ENCODE measurements around the gene BMP5.

The BMP5 gene

DNA sequence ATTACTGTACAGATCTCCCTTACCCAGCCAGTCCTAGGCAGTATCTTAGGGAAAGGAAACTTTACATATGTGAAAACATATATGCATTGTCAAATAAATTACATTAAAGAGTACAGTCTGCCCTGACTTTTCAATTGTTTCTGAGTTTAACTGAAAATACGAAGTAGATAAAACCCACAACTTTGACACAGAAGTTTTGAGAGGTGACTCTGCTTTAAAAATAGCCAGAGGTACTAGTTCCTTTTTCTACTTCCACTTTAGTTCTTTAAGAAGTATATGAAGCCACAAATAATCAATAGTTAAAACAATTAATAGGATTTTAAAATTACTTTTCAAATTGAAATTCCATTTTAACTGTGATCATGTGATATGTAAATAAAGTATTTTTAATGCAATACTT lies 62.9 kb downstream of the BMP5 start:
- no peak for DNase-seq (ENCODE audit: low read depth, low spot score)

DNA sequence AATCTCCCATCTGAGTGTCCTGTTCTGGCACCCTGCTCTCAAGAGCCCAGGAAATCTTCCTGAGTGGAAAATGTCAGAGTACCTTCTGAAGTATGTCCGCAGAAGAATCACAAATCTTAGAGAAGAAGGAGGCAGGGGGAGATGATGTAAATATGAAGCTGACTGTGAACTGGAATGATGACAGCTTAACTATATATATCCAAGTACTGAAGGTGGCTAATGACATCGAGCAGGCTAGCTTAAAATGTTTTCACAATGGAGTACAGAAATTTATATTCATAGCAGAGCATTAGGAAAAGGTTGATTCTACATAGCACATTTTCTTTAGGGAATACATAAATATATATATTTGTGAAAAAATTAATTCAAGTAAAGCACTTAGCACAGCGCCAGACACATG lies 64.3 kb downstream of the BMP5 start:
- no peak for DNase-seq (ENCODE audit: low read depth, low spot score)

DNA sequence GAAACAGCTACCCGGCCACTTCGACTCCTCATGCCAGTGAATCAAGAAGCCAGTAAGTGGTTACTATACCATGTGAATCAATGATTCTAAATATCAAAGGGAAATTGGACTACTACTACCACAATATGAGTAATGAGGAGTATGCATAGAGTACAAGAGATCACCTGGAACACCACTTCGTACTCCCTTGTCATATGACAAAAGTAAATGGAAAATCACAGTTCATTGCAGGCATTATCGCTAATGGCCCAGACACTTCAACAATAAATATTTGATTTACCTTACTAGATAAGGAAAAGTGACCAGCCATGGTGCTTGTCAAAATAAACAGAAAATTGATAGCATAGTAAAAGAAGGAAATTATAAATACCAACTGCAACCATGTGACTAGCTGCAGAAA lies 73.1 kb downstream of the BMP5 start:
- DNase-seq (ENCODE audit: low read depth, low spot score): no peak

DNA sequence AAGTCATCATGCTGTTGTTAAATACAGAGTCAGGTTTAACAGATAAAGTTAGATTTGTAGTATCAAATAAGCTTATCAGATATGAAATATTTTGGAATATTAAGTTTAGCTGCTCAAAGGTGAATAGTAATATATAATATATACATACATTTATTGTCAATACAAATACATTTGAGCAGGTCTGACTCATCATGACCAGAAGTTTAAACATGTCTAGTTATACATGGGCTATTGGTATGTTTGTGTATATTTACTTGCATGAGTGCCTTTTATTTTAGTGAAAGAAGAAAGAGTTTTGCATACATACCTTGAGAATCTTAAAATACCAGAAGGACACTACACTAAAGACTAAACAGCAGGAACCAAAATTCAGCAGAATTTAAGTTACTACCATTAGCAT lies 76.8 kb downstream of the BMP5 start:
- no peak for DNase-seq (ENCODE audit: low read depth, low spot score)

DNA sequence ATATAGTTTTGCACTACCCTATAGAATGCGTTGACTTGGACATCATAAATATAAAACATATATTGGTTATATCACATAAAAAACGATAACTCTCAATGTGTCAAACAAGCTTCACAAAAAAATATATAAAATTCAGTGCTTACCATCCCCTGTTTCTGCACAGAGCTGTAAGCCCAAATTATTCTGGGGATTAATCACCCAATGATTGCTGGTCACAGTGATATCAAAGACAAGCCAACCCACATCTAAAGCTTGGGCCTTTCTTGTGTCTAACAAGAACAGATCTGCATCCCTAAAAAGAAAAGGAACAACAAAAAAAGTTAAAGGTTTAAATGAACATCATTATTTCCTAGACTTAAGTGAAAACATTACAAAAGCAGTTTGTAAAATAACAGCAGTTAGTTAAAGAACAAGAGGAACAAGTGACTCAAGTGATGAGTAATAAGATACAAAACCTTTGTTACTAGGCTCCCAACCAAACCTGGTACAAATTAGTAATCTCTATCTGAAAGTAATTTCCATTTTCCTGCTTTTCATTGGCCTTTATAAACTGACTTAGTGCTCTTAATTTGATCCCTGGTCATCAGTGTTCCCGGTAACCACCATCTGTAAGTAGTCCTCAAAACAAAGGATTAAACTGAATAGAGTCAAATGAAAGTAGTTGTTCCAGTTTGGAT lies 81.1 kb downstream of the BMP5 start:
- no peak for DNase-seq (ENCODE audit: low read depth, low spot score)

DNA sequence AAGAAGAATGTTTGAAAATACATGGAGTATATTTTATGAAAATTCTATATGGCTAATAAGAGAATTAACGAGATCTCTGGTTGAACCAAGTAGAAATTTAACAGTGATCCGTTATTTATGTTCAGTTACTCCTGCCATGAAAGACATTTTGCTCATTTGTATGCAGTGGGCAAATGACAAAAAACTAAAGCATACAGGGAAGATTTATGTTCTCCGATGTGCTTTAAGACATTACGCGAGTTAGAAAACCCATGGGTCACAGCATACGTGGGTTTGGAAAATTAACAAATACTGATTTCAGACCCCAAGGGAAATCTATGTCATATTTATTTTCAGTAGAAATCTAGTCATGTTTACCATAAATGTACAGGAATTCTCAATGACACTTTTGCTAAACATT lies 90.1 kb downstream of the BMP5 start:
- DNase-seq (ENCODE audit: low read depth, low spot score): no peak

DNA sequence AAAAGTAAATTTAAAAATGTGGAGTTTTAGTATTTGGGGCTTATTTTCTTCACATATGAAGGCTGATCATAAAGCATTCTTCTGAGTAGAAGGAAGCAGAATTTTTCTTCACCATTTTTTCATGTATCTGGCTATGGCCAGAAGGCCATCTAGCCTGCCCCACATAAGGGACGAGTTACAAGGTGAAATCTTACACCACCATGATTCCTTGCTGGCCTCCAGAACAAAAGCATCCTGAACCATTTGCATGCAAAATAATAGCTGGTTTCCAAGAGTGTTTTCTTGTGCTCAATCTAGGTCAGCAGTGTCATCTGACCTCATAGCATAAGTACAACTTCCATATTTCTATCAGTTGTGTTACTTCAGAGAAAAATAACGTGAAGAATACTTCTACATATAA lies 93.1 kb downstream of the BMP5 start:
- DNase-seq (ENCODE audit: low read depth, low spot score): no peak

DNA sequence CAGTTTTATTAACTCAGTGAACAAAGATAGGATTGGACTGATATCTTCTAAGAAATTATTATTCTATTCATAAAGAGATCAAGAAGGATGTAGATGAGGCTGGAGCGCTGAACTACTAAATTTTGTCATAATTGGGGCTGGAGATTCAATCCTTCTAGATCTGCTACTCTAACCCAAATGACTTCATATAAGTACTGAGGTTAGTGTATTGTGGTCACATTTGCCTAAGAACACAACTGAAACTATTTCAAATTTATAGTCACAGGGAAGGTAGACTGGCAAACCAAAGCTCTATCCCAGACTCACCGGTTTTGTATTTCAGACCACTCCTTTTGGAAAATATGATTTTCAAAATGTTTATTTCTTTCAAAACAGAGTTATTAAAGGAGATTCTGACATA lies 96.7 kb downstream of the BMP5 start:
- no peak for DNase-seq (ENCODE audit: low read depth, low spot score)

DNA sequence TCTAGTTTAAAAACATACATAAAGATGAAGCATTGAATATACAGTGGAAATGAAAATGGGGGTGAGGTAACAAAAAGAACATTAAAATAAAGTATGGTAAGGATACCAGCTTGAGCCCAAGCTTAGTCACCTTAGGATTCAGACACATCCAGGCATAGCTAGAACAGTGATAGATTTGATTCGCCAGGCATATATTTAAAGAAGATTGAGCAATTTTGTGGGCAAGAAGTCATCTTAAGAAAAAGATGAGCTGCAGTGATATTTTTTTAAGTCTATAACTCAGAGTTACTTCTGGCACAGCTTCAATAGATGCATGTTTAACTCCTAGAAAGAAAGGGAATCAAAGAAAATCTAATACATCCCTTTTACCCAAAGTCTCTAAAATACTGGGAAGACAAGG lies 97.9 kb downstream of the BMP5 start:
- peak; percentile 13 for DNase-seq (ENCODE audit: low read depth, low spot score)

DNA sequence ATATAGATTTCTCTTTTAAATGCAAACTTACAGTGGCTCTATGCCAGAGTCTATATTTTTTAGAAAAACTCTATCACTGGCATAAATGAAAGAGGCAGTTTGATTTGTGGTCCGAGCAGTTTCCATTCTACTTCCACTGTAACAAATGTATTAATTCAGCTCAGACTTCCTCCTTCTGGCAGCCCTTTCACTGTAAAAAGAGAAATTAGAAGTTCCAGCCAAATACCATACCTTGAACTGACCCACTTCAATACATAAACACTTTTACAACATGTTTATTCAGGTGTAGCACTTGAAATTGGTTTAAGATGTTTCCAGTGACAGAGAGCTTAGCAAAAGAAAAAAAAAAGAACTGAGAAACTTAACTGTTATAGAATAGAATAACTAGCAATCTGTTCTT lies 99.3 kb downstream of the BMP5 start:
- no peak for DNase-seq (ENCODE audit: low read depth, low spot score)

DNA sequence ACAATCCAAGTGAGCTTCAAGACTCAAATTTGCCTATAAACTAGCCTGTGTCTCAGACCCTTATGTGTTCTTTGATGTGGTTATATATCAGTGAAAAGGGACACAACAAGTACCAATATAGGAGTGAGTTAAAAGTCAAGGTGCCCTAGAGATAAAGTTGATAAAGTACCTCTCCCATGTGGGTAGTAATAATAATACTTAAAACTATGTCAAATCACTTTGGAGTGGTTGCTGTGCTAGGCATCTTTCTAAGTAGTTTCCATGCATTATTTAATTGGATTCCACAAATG lies 100.4 kb downstream of the BMP5 start:
- no peak for DNase-seq (ENCODE audit: low read depth, low spot score)

DNA sequence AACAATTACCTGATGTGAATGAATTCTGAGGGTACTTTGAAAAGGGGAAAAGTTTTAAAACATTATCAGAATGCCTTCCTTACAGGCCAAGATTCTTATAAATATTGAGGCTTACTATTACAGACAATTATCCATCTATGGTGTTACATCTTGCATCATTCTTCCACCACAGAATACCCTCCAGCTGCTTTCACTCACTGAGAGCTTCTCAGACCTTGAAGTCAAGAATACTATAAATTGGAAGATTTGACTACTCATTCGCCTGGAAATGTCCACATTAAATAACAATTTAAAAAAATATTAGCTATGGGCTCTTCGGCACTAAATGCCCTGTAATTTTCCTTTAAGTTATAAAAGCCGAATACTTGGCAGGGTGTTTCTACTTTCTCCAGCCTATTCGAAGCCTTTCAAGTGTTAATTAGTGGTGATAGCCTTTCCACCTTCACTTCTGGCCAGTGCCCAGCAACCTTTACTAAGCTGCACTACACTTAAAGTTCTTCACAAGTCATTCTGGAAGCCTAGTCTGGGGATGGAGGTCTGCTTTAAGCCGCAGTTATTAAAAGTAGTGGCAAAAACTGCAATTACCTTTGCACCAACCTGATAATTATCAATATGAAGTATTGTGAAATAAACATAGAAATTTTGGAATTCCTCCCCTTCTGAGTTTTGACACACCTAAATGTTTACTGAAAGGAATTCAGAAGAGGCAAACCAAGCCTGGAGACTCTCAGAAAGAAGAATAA lies 100.9 kb downstream of the BMP5 start:
- DNase-seq (ENCODE audit: low read depth, low spot score): no peak

DNA sequence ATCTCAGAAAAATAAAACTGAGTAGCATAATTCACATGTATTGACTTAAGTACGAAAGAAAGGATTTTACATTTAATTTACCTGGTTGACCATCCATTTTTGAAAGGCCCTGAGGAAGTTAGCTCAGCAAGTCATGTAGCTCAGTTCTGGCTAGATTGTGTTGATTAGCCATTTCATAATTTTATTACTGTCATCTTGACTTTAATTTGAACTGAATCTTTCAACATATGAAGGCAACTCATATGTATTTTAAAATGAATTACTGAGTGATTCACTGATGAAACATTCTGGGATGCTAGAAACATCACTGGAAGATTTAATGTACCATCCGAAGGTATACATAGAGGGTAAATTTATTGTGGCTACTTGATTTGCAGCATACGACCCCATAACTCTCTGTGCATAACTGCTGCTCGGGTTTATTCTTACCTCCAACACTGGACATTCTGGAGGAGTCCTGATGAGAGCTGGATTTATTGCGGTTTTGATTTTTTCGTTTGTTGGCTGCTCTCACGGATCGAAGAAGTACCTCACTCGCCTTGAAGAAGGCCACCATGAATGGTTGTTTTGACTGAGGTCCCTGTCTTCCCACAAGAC lies 101.7 kb downstream of the BMP5 start:
- no peak for DNase-seq (ENCODE audit: low read depth, low spot score)

DNA sequence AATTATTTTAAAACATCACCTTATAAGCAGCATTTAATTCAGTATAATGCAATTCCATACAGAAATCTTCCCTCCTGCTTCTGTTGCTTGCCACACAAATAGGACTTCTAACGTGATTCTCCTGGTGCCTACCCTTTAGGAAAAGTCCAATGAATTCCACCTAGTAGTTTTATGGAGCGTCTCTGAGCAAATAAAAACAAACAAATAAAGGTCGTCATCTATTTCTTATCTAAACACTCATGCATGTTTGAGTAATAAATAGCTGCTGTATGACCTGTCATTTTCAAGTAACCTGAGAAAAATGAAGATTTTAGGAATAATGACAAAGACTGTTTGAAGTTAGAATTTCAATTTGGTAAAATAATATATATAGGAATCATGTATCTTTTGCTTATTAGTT lies 102.7 kb downstream of the BMP5 start:
- no peak for DNase-seq (ENCODE audit: low read depth, low spot score)

DNA sequence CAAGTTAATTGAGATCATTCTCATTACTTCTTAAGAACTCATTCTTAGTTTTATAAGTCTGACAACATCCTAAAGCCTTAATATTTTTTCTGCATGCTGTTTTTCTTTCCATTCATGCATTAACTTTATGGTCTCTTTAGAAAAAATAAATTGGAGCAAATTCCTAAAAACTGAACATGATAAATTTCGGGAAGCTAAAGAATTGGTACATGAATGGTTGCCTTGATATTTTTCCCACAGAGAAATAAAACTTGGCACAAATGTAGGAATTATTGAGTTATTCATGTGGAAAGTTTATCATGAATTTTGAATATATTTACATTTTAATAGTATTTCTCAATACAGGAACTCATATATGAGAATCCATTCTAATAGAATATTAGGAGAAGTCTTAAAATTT lies 115.9 kb downstream of the BMP5 start:
- no peak for DNase-seq (ENCODE audit: low read depth, low spot score)

DNA sequence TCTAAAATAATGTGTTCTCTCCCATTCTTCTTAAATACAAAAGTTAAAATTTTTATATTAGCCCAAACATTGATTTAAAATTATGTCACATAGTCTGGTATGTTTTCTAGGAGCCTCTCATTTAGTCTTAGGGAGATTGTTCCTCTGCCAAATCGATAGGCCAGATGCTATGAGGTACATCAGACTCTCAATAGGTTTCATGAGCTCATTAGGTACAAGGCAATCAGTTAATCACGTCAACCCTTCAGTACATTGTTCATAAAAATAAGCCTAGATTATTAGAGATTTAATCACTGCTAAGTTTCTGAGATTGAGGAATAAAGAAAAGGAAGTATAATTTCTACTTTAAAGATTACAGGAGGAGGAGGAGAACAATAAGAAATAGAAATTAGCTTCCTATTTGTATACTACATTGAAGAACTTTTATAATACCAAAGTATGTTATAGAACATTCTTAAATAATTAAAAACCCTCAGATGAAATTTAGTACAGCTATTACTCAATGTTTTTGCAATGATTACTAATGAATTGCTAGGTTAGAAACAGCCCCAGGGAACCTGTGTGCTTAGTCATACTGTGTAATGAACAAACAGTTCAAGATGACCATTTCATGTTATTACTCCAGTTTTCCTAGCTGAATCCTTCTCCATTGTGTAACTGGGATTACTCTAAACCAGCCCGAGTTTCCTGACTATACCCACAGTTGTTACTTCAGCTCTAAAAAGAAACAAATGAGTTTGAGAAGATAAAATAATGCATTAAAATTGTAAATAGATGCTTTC lies 117.0 kb downstream of the BMP5 start:
- peak; percentile 46 for DNase-seq (ENCODE audit: low read depth, low spot score)

DNA sequence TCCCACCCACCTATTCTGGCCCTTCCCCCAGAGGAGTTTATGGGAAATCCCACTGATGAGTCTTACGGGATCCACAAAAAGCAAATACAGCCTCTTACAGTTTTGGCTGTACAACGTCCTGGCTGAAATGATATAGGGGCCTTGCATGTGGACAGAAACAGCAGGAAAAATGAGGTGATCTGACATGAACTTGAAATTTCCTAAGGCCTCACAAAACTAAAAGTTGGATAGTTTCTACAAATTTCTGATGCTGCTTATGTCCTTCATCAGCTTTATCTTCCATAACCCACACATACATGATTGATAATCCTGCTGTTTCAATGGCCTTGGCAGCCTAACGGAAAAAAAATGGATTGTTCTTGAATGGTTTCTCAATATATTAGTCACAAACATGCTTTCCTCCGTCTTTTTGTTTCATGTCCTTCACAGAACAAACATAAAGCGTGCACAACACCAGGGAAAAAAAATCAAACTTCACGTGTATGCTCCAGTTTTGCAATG lies 118.8 kb downstream of the BMP5 start:
- DNase-seq (ENCODE audit: low read depth, low spot score): no peak

DNA sequence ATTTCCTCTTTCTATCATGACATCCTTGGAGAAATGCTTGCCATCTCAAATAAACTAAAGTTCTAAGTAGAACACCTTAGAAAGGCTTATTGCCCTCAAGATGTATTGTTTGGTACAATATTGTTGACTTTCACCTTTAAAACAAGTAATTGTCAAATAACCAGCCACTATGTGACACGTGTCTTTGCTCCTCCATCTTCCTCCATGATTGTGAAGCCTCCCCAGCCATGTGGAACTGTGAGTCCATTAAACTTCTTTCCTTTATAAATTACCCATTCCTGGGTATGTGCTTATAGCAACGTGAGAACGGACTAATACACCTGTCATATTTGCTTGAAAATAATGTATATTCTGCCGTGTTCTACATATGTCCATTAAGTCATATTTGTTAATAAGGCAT lies 126.5 kb downstream of the BMP5 start:
- DNase-seq (ENCODE audit: low read depth, low spot score): no peak

DNA sequence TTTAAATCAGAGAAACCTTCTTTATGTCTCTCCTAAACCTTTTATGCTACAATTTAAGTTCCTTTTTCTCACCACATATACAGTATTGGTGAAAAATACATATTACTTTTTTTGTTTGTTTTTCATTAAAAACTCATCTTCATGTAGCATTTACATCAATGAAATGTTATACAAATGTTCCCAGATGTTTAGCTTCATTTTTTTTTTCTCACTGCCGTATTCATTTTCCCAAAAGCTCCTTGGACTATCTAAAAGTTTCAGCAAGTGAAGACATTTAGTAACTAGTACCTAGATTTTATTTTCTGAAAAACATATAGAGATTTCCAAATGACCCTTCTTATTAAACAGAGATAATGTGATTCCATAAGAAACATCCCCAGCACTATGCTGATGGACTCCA lies 128.9 kb downstream of the BMP5 start:
- DNase-seq (ENCODE audit: low read depth, low spot score): no peak

DNA sequence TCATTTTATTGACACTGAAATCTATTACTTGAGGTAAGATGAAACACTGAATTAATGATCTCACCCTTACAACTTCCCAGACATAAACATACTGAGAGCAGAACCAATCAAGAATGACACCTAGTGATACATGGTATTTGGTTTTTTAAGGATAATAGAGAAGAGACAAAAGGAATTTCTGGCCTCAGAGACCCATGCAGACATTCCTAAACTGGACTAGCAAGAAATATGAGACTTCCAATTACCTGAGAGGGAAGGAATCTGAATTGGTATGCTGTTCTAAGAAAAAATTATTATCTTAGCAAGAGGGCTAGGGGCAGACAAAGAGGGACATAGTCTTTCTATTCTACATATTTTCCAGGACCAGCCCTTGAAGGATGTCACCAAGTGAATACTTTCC lies 141.1 kb downstream of the BMP5 start:
- no peak for DNase-seq (ENCODE audit: low read depth, low spot score)

DNA sequence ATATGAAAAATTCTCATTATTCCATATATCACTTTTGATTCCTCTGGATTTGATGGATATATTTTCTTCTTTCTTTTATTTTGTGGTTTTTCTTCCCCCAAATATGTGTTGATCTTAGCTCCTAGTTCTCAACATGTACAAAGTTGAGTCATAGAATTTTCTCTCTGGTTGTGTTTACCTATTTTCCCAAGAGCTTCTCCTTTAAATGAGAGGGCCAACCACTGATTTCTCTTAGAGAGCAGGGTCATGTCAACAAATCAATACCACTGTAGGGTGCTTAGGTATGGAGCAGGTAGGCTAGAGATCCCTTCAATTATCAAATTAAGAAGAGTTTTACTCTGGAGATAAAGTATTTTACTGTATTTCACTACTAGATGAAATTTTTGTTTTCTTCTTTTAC lies 145.7 kb downstream of the BMP5 start:
- DNase-seq (ENCODE audit: low read depth, low spot score): peak; percentile 67

DNA sequence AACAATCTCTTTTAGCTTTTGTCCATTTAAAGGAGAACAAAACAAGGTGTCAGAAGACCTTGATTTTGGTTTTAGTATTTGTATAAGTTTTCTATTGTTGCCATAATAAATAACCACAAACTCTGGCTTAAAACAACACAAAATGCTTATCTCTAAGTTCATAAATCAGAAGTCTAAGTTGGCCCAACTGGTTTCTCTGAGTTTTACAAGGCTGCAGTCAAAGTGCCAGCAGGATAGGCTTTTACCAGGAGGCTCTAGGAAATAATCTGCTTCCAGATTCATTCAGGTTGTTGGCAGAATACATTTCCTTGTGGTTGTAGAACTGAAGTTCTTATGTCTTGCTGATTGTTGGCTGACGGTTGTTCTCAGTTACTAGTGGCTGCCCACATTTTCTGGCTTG lies 149.2 kb downstream of the BMP5 start:
- no peak for DNase-seq (ENCODE audit: low read depth, low spot score)

DNA sequence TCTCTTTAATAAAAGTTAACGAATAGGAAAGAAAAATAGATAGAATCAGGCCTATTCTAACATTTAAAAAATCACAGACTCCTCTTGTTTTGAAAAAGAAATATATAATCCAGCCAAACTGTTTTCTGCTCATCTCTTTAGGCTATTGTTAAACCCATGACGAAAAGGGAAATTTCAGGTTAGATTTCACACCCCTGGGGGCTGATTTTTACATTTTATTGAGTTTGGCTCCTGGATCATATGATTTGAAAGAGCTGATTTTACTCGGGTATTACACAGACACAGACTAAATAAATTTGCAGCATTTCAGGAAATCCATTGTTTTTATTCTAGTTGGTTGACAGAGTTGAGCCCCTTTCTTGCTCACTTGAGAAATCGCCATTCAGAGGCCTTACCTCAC lies 160.6 kb downstream of the BMP5 start:
- DNase-seq (ENCODE audit: low read depth, low spot score): no peak

Measured in brain pericyte (primary cell).